ENCODE data around the gene KCMF1.

Gene KCMF1

GRCh38 chr2:84986018-84986417, 15.1 kb downstream of the KCMF1 start:
- Histone ChIP-seq H3K9me3 (ENCODE audit: low read depth, low read length) (no peaks in the 10 kb centered on the region), H3K4me3 (no peak overlapping the region), H3K27ac (no peak overlapping the region), H3K9ac (ENCODE audit: insufficient read length) (no peak overlapping the region), H3K36me3 (ENCODE audit: insufficient read depth, low read length) (peaks cover 4% of the 10 kb centered on the region; the same call in 1 of the 2 replicates)
- DNase-seq (ENCODE audit: low read depth, low spot score) = no peak
- TF ChIP-seq POLR2AphosphoS5 (IDR thresholded peaks at IDR 0.05; ENCODE audit: borderline replicate concordance, low read depth, low read length) (no peak), EZH2 (IDR thresholded peaks at IDR 0.05) (no peak), FOXP2 (optimal IDR thresholded peaks at IDR 0.05; ENCODE audit: control extremely low read depth, extremely low read length, insufficient read depth) (no peak)

- Histone ChIP-seq H3K27ac (0 out of 2 replicates have a peak overlapping the region, but pooled peaks have one; percentile 52), H3K36me3 (ENCODE audit: insufficient read depth, low read length) (0 out of 2 replicates have a peak, but pooled peaks cover 4% of the 10 kb centered on the region)
- TF ChIP-seq FOXP2 (optimal IDR thresholded peaks at IDR 0.05; ENCODE audit: control extremely low read depth, extremely low read length, insufficient read depth) (no peak), POLR2AphosphoS5 (IDR thresholded peaks at IDR 0.05; ENCODE audit: borderline replicate concordance, low read depth, low read length) (no peak), EZH2 (IDR thresholded peaks at IDR 0.05) (no peak)
Observed at GRCh38 chr2:84989422-84989821, 18.5 kb downstream of the KCMF1 start.

DNA sequence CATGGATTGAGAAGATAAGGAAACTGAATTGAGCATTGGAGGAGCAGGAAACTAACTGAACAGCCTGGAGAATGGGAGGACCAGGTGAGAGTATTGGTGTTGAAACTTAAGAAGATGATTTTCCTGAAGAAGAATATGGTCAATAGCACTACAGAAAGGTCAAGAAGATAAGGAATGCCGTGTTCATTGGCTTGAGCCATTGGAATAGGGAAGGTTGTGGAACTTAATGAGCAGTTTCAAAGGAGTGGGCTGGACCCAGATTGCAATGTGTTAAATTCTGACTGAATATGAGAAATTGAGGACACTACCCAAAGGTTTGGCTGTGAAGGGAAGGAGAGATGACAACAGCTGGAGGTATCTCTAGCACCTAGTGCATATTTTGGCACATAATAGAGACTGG, 19.0 kb downstream of the KCMF1 start:
- no peak overlapping the region for H3K9ac ChIP-seq (ENCODE audit: insufficient read length)
- H3K27ac ChIP-seq = peak overlapping the region; percentile 52; the same call in 1 of the 2 replicates
- 0 out of 2 replicates have a peak, but pooled peaks cover 4% of the 10 kb centered on the region for H3K36me3 ChIP-seq (ENCODE audit: insufficient read depth, low read length)
- no peak for DNase-seq (ENCODE audit: low read depth, low spot score)
- H3K9me3 ChIP-seq (ENCODE audit: low read depth, low read length) = no peaks in the 10 kb centered on the region
- TF ChIP-seq POLR2AphosphoS5 (IDR thresholded peaks at IDR 0.05; ENCODE audit: borderline replicate concordance, low read depth, low read length) (no peak), FOXP2 (optimal IDR thresholded peaks at IDR 0.05; ENCODE audit: control extremely low read depth, extremely low read length, insufficient read depth) (no peak), EZH2 (IDR thresholded peaks at IDR 0.05) (no peak)
- H3K4me3 ChIP-seq = no peak overlapping the region

More at GRCh38 chr2:84989422-84989821, 18.5 kb downstream of the KCMF1 start:
- H3K4me3 ChIP-seq = no peak overlapping the region
- no peaks in the 10 kb centered on the region for H3K9me3 ChIP-seq (ENCODE audit: low read depth, low read length)
- DNase-seq (ENCODE audit: low read depth, low spot score) = no peak
- no peak overlapping the region for H3K9ac ChIP-seq (ENCODE audit: insufficient read length)

GRCh38 chr2:84991404-84992160, 20.6 kb downstream of the KCMF1 start:
- no peak overlapping the region for H3K9ac ChIP-seq (ENCODE audit: insufficient read length)
- DNase-seq (ENCODE audit: low read depth, low spot score) = peak; percentile 89
- H3K36me3 ChIP-seq (ENCODE audit: insufficient read depth, low read length) = 0 out of 2 replicates have a peak, but pooled peaks cover 4% of the 10 kb centered on the region
- H3K9me3 ChIP-seq (ENCODE audit: low read depth, low read length) = no peaks in the 10 kb centered on the region
- H3K27ac ChIP-seq = peak overlapping the region; percentile 88
- TF ChIP-seq EZH2 (IDR thresholded peaks at IDR 0.05) = no peak
- no peak for TF ChIP-seq POLR2AphosphoS5 (IDR thresholded peaks at IDR 0.05; ENCODE audit: borderline replicate concordance, low read depth, low read length)
- TF ChIP-seq FOXP2 (optimal IDR thresholded peaks at IDR 0.05; ENCODE audit: control extremely low read depth, extremely low read length, insufficient read depth) = no peak
- H3K4me3 ChIP-seq = peak overlapping the region; percentile 39; the same call in 1 of the 2 replicates

GRCh38 chr2:84995826-84996225, 24.9 kb downstream of the KCMF1 start:
- Histone ChIP-seq H3K27ac (0 out of 2 replicates have a peak overlapping the region, but pooled peaks have one; percentile 14), H3K9ac (ENCODE audit: insufficient read length) (no peak overlapping the region), H3K9me3 (ENCODE audit: low read depth, low read length) (no peaks in the 10 kb centered on the region), H3K4me3 (no peak overlapping the region), H3K36me3 (ENCODE audit: insufficient read depth, low read length) (no peaks in the 10 kb centered on the region)
- no peak for DNase-seq (ENCODE audit: low read depth, low spot score)
- no peak for TF ChIP-seq POLR2AphosphoS5 (IDR thresholded peaks at IDR 0.05; ENCODE audit: borderline replicate concordance, low read depth, low read length)
- no peak for TF ChIP-seq EZH2 (IDR thresholded peaks at IDR 0.05)
- no peak for TF ChIP-seq FOXP2 (optimal IDR thresholded peaks at IDR 0.05; ENCODE audit: control extremely low read depth, extremely low read length, insufficient read depth)

DNA sequence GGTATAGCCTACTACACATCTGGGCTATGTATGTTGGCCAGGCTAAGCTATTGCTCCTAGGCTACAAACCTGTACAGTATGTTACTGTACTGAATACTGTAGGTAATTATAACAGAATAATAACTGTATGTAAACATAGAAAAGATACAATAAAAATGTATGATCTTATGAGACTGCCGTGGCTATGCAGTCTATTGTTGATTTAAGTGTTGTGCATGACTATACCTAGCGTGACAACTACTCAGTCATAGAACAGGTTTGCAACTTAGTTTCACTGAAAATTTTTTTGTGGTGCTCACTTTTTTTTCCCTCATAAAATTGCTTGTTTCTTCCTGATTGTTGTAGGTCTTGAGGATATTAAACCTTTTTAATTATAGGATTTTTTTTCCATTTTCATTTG, 25.9 kb downstream of the KCMF1 start:
- Histone ChIP-seq H3K36me3 (ENCODE audit: insufficient read depth, low read length) (no peaks in the 10 kb centered on the region), H3K9ac (ENCODE audit: insufficient read length) (no peak overlapping the region), H3K9me3 (ENCODE audit: low read depth, low read length) (no peaks in the 10 kb centered on the region), H3K4me3 (no peak overlapping the region), H3K27ac (no peak overlapping the region)
- TF ChIP-seq POLR2AphosphoS5 (IDR thresholded peaks at IDR 0.05; ENCODE audit: borderline replicate concordance, low read depth, low read length) (no peak), FOXP2 (optimal IDR thresholded peaks at IDR 0.05; ENCODE audit: control extremely low read depth, extremely low read length, insufficient read depth) (no peak), EZH2 (IDR thresholded peaks at IDR 0.05) (no peak)
- DNase-seq (ENCODE audit: low read depth, low spot score) = no peak

- Histone ChIP-seq H3K9me3 (ENCODE audit: low read depth, low read length) (no peaks in the 10 kb centered on the region), H3K9ac (ENCODE audit: insufficient read length) (no peak overlapping the region), H3K4me3 (no peak overlapping the region), H3K36me3 (ENCODE audit: insufficient read depth, low read length) (peaks cover 9% of the 10 kb centered on the region), H3K27ac (0 out of 2 replicates have a peak overlapping the region, but pooled peaks have one; percentile 57)
- DNase-seq (ENCODE audit: low read depth, low spot score) = no peak
- no peak for TF ChIP-seq POLR2AphosphoS5 (IDR thresholded peaks at IDR 0.05; ENCODE audit: borderline replicate concordance, low read depth, low read length)
- TF ChIP-seq FOXP2 (optimal IDR thresholded peaks at IDR 0.05; ENCODE audit: control extremely low read depth, extremely low read length, insufficient read depth) = no peak
- no peak for TF ChIP-seq EZH2 (IDR thresholded peaks at IDR 0.05)
Observed at GRCh38 chr2:84999553-84999955, 28.6 kb downstream of the KCMF1 start.

GRCh38 chr2:85001595-85001994, 30.6 kb downstream of the KCMF1 start:
- TF ChIP-seq FOXP2 (optimal IDR thresholded peaks at IDR 0.05; ENCODE audit: control extremely low read depth, extremely low read length, insufficient read depth) (no peak), EZH2 (IDR thresholded peaks at IDR 0.05) (no peak), POLR2AphosphoS5 (IDR thresholded peaks at IDR 0.05; ENCODE audit: borderline replicate concordance, low read depth, low read length) (no peak)

More at GRCh38 chr2:85001595-85001994, 30.6 kb downstream of the KCMF1 start:
- DNase-seq (ENCODE audit: low read depth, low spot score) = no peak
- Histone ChIP-seq H3K27ac (no peak overlapping the region), H3K4me3 (no peak overlapping the region), H3K9me3 (ENCODE audit: low read depth, low read length) (no peaks in the 10 kb centered on the region), H3K36me3 (ENCODE audit: insufficient read depth, low read length) (peaks cover 14% of the 10 kb centered on the region), H3K9ac (ENCODE audit: insufficient read length) (no peak overlapping the region)

Data from SK-N-MC (cell line).